NCI-H510A (cell line): ENCODE results near the gene CACTIN.
"Not testable (repeated sequence)": the region's sequence is repeated elsewhere in the genome, so short reads cannot be mapped to it uniquely, and the experiment has no call there.

Source experiments
- DNase-seq: peaks from one replicate; lab custom pipeline; 2025; lab: John Stamatoyannopoulos, UW

Gene CACTIN

GRCh38 chr19:3646336-3647092 is 19.9 kb upstream of the CACTIN start:
- DNase-seq = no peak

- no peak for DNase-seq
Measured at GRCh38 chr19:3645726-3646125, 19.1 kb upstream of the CACTIN start.

- DNase-seq = no peak
Measured at GRCh38 chr19:3645067-3645396, 18.4 kb upstream of the CACTIN start.

GRCh38 chr19:3644351-3645066 is 17.9 kb upstream of the CACTIN start:
- no peak for DNase-seq

GRCh38 chr19:3643674-3644313 is 17.2 kb upstream of the CACTIN start:
- no peak for DNase-seq

- DNase-seq = no peak
Measured at GRCh38 chr19:3642987-3643673, 16.5 kb upstream of the CACTIN start.

- no peak for DNase-seq
Measured at GRCh38 chr19:3642296-3642695, 15.7 kb upstream of the CACTIN start.

- no peak for DNase-seq
Measured at GRCh38 chr19:3641515-3642269, 15.1 kb upstream of the CACTIN start.

GRCh38 chr19:3639479-3639878 is 12.9 kb upstream of the CACTIN start:
- DNase-seq = no peak

- no peak for DNase-seq
Measured at GRCh38 chr19:3638208-3639193, 11.9 kb upstream of the CACTIN start.

- DNase-seq = no peak
Measured at GRCh38 chr19:3637621-3638020, 11.0 kb upstream of the CACTIN start.

GRCh38 chr19:3636962-3637361 is 10.4 kb upstream of the CACTIN start:
- no peak for DNase-seq

GRCh38 chr19:3636506-3636905 is 9.9 kb upstream of the CACTIN start:
- no peak for DNase-seq

GRCh38 chr19:3634496-3635045 is 8.0 kb upstream of the CACTIN start:
- DNase-seq = no peak

- DNase-seq = no peak
Measured at GRCh38 chr19:3633559-3633988, 7.0 kb upstream of the CACTIN start.

- DNase-seq = no peak
Measured at GRCh38 chr19:3632739-3633558, 6.4 kb upstream of the CACTIN start.

GRCh38 chr19:3632098-3632497 is 5.5 kb upstream of the CACTIN start:
- DNase-seq = no peak

- no peak for DNase-seq
Measured at GRCh38 chr19:3631053-3631861, 4.7 kb upstream of the CACTIN start.

- DNase-seq = not testable (repeated sequence)
Measured at GRCh38 chr19:3628766-3629165, 2.2 kb upstream of the CACTIN start.
